ENCODE measurements around the gene SRY.
"Not testable (repeated sequence)": the region's sequence is repeated elsewhere in the genome, so short reads cannot be mapped to it uniquely, and the experiment has no call there.

SRY gene

DNA sequence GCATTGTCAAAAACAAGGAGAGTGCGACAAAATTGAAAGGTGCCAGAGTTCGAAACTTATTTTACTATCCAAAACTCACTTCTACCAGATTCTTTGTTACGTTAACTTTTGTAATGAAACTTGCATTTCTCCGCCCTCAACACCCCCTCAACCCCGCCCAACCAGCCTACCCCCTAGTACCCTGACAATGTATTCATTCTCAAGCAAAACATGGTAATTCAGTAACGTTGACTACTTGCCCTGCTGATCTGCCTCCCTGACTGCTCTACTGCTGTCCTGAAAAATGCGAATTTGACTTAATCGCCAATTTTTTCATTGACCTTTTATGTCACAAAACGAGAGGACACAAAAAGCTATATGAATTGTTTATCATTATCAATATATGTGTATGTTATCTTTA lies at the start of gene SRY:
Gene SRY (minus strand): TSS at position 83 of the 400 bp plus-strand sequence. CDS start 79 bp downstream, at position 4.
- no peak for DNase-seq

DNA sequence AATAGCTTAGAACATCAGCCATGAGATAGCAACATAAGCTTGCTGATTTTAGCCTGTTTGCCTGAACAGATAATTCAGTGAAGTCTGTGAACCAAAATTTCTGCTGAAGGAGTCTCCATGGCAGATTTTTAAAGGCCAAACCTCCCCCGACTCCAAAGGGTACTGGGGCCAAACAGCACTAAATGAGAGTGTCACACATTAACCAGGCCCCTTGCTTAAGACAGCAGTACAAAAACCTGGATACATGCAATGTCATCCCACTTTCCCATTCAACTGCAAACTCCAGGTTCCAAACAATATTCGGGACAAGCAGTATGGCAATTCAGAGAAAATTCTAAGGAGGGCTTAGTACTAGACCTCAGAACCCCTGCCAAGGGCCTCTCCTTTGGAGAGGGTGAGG lies 49.6 kb upstream of the SRY start:
- DNase-seq: no peak

- no peak for DNase-seq
Measured at GRCh38 chrY:2835230-2835629, 47.7 kb upstream of the SRY start.

- no peak for DNase-seq
Measured at GRCh38 chrY:2828497-2828896, 41.0 kb upstream of the SRY start.

GRCh38 chrY:2824471-2824870 lies 37.0 kb upstream of the SRY start:
- no peak for DNase-seq

DNA sequence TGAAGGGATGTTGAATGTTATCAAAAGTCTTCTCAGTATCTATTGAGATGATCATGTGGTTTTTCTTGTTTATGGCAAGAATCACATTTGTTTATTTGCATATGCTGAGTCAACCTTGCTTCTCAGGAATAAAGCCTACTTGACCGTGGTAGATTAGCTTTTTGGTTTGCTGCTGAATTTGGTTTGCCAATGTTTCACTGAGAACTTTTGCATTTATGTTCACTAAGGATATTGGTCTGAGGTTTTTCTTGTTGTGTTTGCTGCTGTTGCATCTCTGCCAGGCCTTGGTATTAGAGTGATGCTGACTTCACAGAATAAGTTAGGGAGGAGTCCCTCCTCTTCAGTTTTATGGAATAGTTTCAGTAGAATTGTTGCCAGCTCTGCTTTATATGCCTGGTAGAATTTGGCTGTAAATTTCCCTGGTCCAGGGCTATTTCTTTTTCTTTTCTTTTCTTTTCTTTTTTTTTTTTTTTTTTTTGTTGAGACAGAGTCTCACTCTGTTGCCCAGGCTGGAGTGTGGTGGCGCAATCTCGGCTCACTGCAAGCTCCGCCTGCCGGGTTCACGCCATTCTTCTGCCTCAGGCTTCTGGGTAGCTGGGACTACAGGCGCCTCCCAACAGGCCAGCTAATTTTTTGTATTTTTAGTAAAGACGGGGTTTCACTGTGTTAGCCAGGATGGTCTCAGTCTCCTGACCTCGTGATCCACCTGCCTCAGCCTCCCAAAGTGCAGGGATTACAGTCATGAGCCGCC lies 29.8 kb upstream of the SRY start:
- DNase-seq: not testable (repeated sequence)

DNA sequence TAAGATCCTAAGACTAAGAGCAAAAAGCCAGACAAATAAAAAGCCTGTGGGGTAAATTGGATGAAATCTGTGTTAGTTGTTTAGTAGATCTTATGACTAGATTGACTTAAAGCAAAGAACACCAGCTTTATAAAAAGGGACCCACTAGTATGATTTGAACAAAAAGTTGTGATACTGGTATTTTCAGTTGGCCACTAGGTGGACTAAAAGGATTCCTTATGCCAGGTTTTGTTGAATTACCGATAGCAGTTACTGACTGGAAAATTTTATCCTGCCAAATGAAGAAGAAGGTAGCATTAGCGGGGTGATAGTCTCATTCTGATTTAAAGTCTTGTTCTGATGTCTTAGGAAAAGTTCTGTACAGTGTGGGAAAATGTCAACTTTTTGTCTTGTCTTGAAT lies 12.8 kb upstream of the SRY start:
- peak; percentile 6 for DNase-seq

GRCh38 chrY:2797991-2798390 lies 10.5 kb upstream of the SRY start:
- no peak for DNase-seq

- DNase-seq: no peak
Measured at GRCh38 chrY:2796977-2797523, 9.6 kb upstream of the SRY start.

- DNase-seq: no peak
Measured at GRCh38 chrY:2789756-2790155, 2.3 kb upstream of the SRY start.

- no peak for DNase-seq
Measured at GRCh38 chrY:2786876-2787512, 488 bp downstream of the SRY start.

Measured in CD4-positive, alpha-beta T cell treated with Interleukin-12 subunit alpha and Interleukin-12 subunit beta, for 1 hour (primary cell).